ENCODE results near the gene LDLRAD4.

GRCh38 chr18:13183790-13184189 lies 34.8 kb upstream of the LDLRAD4 start:
- TF ChIP-seq CTCF (IDR thresholded peaks at IDR 0.05; ENCODE audit: insufficient read depth, low read length, poor library complexity, severe bottlenecking): no peak
- TF ChIP-seq EZH2phosphoT487 (conservative IDR thresholded peaks at IDR 0.05; ENCODE audit: low read length): no peak

Data from SU-DHL-6 (cell line).